H9 (cell line): ENCODE measurements around the gene NPPC. TPM values are rescaled to one million over a fixed set of nuclear protein-coding genes. Genes with fewer than 3 reads are reported as not detected.

Experiments used
- DNase-seq: peaks from one replicate; pipeline ENCODE4 v3.0.0-alpha.2; 2017
- H2AFZ ChIP-seq: one replicate; pipeline ENCODE4 v1.6.1; 2013; ENCODE audit warnings: mild to moderate bottlenecking, low read length, control low read depth, moderate library complexity
- H2AK5ac ChIP-seq: 2 replicates; pipeline ENCODE4 v1.6.1; 2013; ENCODE audit warnings: low read length, control low read depth, mixed read lengths; ENCODE audit not compliant: insufficient read length
- H2BK120ac ChIP-seq: one replicate; pipeline ENCODE4 v1.6.1; 2013; ENCODE audit warnings: low read depth, mild to moderate bottlenecking, low read length, control low read depth, inconsistent platforms; ENCODE audit not compliant: poor library complexity, severe bottlenecking
- H2BK12ac ChIP-seq: 2 replicates; pipeline ENCODE4 v1.6.1; 2013; ENCODE audit warnings: low read length, control low read depth, mixed read lengths, low read depth; ENCODE audit not compliant: insufficient read length
- H2BK15ac ChIP-seq: 2 replicates; pipeline ENCODE4 v1.6.1; 2013; ENCODE audit warnings: low read depth, low read length, control low read depth
- H2BK20ac ChIP-seq: one replicate; pipeline ENCODE4 v1.6.1; 2013; ENCODE audit warnings: low read depth, mild to moderate bottlenecking, low read length, control low read depth, inconsistent platforms; ENCODE audit not compliant: poor library complexity, severe bottlenecking
- H2BK5ac ChIP-seq: 2 replicates; pipeline ENCODE4 v1.6.1; 2013; ENCODE audit warnings: low read length, control low read depth, mixed read lengths; ENCODE audit not compliant: insufficient read length
- H3K14ac ChIP-seq: 2 replicates; pipeline ENCODE4 v1.6.1; 2013; ENCODE audit warnings: low read length, control low read depth; ENCODE audit not compliant: insufficient read depth
- H3K18ac ChIP-seq: 2 replicates; pipeline ENCODE4 v1.6.1; 2013; ENCODE audit warnings: low read depth, mild to moderate bottlenecking, mixed read lengths, low read length, control low read depth; ENCODE audit not compliant: insufficient read length
- H3K23ac ChIP-seq: 2 replicates; pipeline ENCODE4 v1.6.1; 2013; ENCODE audit warnings: low read length, control low read depth, mixed read lengths, low read depth; ENCODE audit not compliant: insufficient read length
- H3K23me2 ChIP-seq: 2 replicates; pipeline ENCODE4 v1.6.1; 2013; ENCODE audit warnings: low read depth, mild to moderate bottlenecking, mixed read lengths, low read length, control low read depth; ENCODE audit not compliant: insufficient read length, poor library complexity, severe bottlenecking
- H3K27ac ChIP-seq: 2 replicates; pipeline ENCODE4 v1.5.1; 2013; ENCODE audit warnings: low read length, control low read depth, mixed read lengths, low read depth; ENCODE audit not compliant: insufficient read length
- H3K27me3 ChIP-seq: 2 replicates; pipeline ENCODE4 v1.6.1; 2013; ENCODE audit warnings: low read length, control low read depth, inconsistent platforms; ENCODE audit not compliant: insufficient read depth
- H3K4ac ChIP-seq: 2 replicates; pipeline ENCODE4 v1.6.1; 2013; ENCODE audit warnings: low read depth, mild to moderate bottlenecking, control low read depth, inconsistent platforms, low read length, moderate library complexity
- H3K4me1 ChIP-seq: 2 replicates; pipeline ENCODE4 v1.6.1; 2013; ENCODE audit warnings: low read length, control low read depth, inconsistent platforms; ENCODE audit not compliant: insufficient read depth
- H3K4me2 ChIP-seq: 2 replicates; pipeline ENCODE4 v1.6.1; 2013; ENCODE audit warnings: low read length, control low read depth, mixed read lengths; ENCODE audit not compliant: insufficient read length, insufficient read depth
- H3K56ac ChIP-seq: 2 replicates; pipeline ENCODE4 v1.6.1; 2013; ENCODE audit warnings: low read depth, mild to moderate bottlenecking, mixed read lengths, low read length, control low read depth; ENCODE audit not compliant: insufficient read length
- H3K79me1 ChIP-seq: 2 replicates; pipeline ENCODE4 v1.6.1; 2013; ENCODE audit warnings: low read depth, mild to moderate bottlenecking, moderate library complexity, low read length, control low read depth, inconsistent platforms; ENCODE audit not compliant: insufficient read depth, poor library complexity, severe bottlenecking
- H3K79me2 ChIP-seq: 2 replicates; pipeline ENCODE4 v1.6.1; 2013; ENCODE audit warnings: low read length, control low read depth, inconsistent platforms; ENCODE audit not compliant: insufficient read depth
- H3K9ac ChIP-seq: 2 replicates; pipeline ENCODE4 v1.6.1; 2013; ENCODE audit warnings: low read length, control low read depth, mixed read lengths; ENCODE audit not compliant: insufficient read length; ENCODE audit errors: extremely low read depth
- H3K9me3 ChIP-seq: one replicate; pipeline ENCODE4 v1.6.1; 2013; ENCODE audit warnings: low read depth, low read length, inconsistent platforms; ENCODE audit not compliant: control insufficient read depth
- H3T11ph ChIP-seq: one replicate; pipeline ENCODE4 v1.6.1; 2013; ENCODE audit warnings: mild to moderate bottlenecking, low read length, control low read depth, inconsistent platforms
- H4K20me1 ChIP-seq: one replicate; pipeline ENCODE4 v1.6.1; 2013; ENCODE audit not compliant: control insufficient read depth, insufficient read length, insufficient read depth
- H4K5ac ChIP-seq: 2 replicates; pipeline ENCODE4 v1.6.1; 2013; ENCODE audit warnings: low read depth, mild to moderate bottlenecking, mixed read lengths, low read length, control low read depth; ENCODE audit not compliant: insufficient read length
- H4K8ac ChIP-seq: replicated peaks from 2 replicates; pipeline ENCODE4 v1.6.1; 2013; ENCODE audit warnings: low read length, control low read depth, mixed read lengths, low read depth; ENCODE audit not compliant: insufficient read length
- H4K91ac ChIP-seq: 2 replicates; pipeline ENCODE4 v1.6.1; 2013; ENCODE audit warnings: low read depth, mild to moderate bottlenecking, moderate library complexity, mixed read lengths, low read length, control low read depth; ENCODE audit not compliant: insufficient read length
- H3K27ac Mint-ChIP-seq, 3 experiments: 2 replicates in 2 of 3; 3 replicates in 1 of 3; pipeline ENCODE4 v1.8.0; 2020 to 2021; ENCODE audit warnings: mixed read lengths in 3 of 3, mild to moderate bottlenecking in 1 of 3, moderate library complexity in 1 of 3
- H3K27me3 Mint-ChIP-seq: 2 replicates; pipeline ENCODE4 v1.8.0; 2021; ENCODE audit warnings: low read depth, mild to moderate bottlenecking, moderate library complexity, mixed read lengths
- H3K36me3 Mint-ChIP-seq, 3 experiments: 2 replicates in 2 of 3; 3 replicates in 1 of 3; pipeline ENCODE4 v1.8.0; 2020 to 2021; ENCODE audit warnings: low read depth in 3 of 3, mixed read lengths in 3 of 3; ENCODE audit not compliant: insufficient read depth in 1 of 3
- H3K4me1 Mint-ChIP-seq, 2 experiments: 2 replicates each; pipeline ENCODE4 v1.8.0; 2020; ENCODE audit warnings: mixed read lengths in 2 of 2
- H3K4me3 Mint-ChIP-seq, 2 experiments: 2 replicates in 1 of 2; 3 replicates in 1 of 2; pipeline ENCODE4 v1.8.0; 2020 to 2021; ENCODE audit warnings: mild to moderate bottlenecking in 2 of 2, mixed read lengths in 2 of 2, moderate library complexity in 1 of 2
- H3K9me3 Mint-ChIP-seq, 2 experiments: 2 replicates in 1 of 2; 3 replicates in 1 of 2; pipeline ENCODE4 v1.8.0; 2020; ENCODE audit warnings: mild to moderate bottlenecking in 2 of 2, mixed read lengths in 2 of 2, moderate library complexity in 1 of 2
- CTCF ChIP-seq: fragments of 200-600 bp; sonication (generic); conservative IDR thresholded peaks from 3 replicates; pipeline ENCODE4 v1.8.0; 2021; ENCODE audit warnings: antibody characterized with exemption, mild to moderate bottlenecking
- WGBS: extraction: QIAGEN DNeasy Blood & Tissue Kit; methylation state at CpG from one replicate; pipeline ENCODE4 v1.1.7; 2013; ENCODE audit warnings: missing lambda C conversion rate, low lambda C conversion rate, mixed read lengths; ENCODE audit not compliant: insufficient read length; ENCODE audit errors: extremely low coverage; 5-methylcytosine and 5-hydroxymethylcytosine counted together
- total RNA-seq: library from RNA; stranded (reverse); gene quantifications from 2 replicates; pipeline ENCODE4 v1.2.1, GENCODE V29; 2021

NPPC gene
- total RNA-seq, 1 experiment from 2014 or later: 1.1 TPM

- H2AFZ ChIP-seq: no peak overlapping the region
- no peak overlapping the region for H3K4ac ChIP-seq
- H3K27ac ChIP-seq: no peak overlapping the region
- H3T11ph ChIP-seq: no peak overlapping the region
- peaks cover 8 to 12% of the 10 kb centered on the region in 2 experiments for H3K4me1 Mint-ChIP-seq
- no peaks in the 10 kb centered on the region for H4K20me1 ChIP-seq
- H2AK5ac ChIP-seq: no peak overlapping the region
- H4K5ac ChIP-seq: no peak overlapping the region
- H2BK15ac ChIP-seq: no peak overlapping the region
- H3K9me3 ChIP-seq: no peaks in the 10 kb centered on the region
- no peak overlapping the region for H3K56ac ChIP-seq
- no peak overlapping the region for H3K14ac ChIP-seq
- no peak overlapping the region for H4K91ac ChIP-seq
- H3K18ac ChIP-seq: no peak overlapping the region
- H2BK12ac ChIP-seq: no peak overlapping the region
- no peaks in the 10 kb centered on the region for H3K23me2 ChIP-seq
- H3K23ac ChIP-seq: no peak overlapping the region
- no peak overlapping the region for H2BK5ac ChIP-seq
- peaks cover 16% of the 10 kb centered on the region for H3K27me3 Mint-ChIP-seq
- H2BK120ac ChIP-seq: no peak overlapping the region
- no peaks in the 10 kb centered on the region; the same call in 1 of the 2 replicates for H3K27me3 ChIP-seq
- H3K9ac ChIP-seq: no peak overlapping the region
- no peak for DNase-seq
- no peak overlapping the region for H3K4me2 ChIP-seq
- H2BK20ac ChIP-seq: no peak overlapping the region
- no peaks in the 10 kb centered on the region for H3K4me1 ChIP-seq
- H3K79me2 ChIP-seq: no peaks in the 10 kb centered on the region
- H3K79me1 ChIP-seq: no peaks in the 10 kb centered on the region
- no CpG with 5 or more reads among the region's 15 CpGs for WGBS
- H3K4me3 Mint-ChIP-seq: no peak overlapping the region; a peak in 1 of 5 replicates
- no peak for TF ChIP-seq CTCF
- H3K27ac Mint-ChIP-seq: 0 out of 7 replicates have a peak overlapping the region, but pooled peaks of 1 of the 3 experiments have one; percentile 62
- H3K9me3 Mint-ChIP-seq: no peaks in the 10 kb centered on the region
- H3K36me3 Mint-ChIP-seq: no peaks in the 10 kb centered on the region
- H4K8ac ChIP-seq: no peak overlapping the region
Observed at GRCh38 chr2:231919341-231920035, 6.7 kb downstream of the NPPC start.
